Measurements from ENCODE around the gene NARS2. TPM values are rescaled to one million over a fixed set of nuclear protein-coding genes. Genes with fewer than 3 reads are reported as not detected.

Gene NARS2
- total RNA-seq, 1 experiment from 2014 or later, result 33.2 TPM

GRCh38 chr11:78446210-78446609 lies 128.5 kb downstream of the NARS2 start:
- no peak for DNase-seq (ENCODE audit: extremely low read depth, low read depth)

GRCh38 chr11:78444726-78445125 lies 129.9 kb downstream of the NARS2 start:
- no peak for DNase-seq (ENCODE audit: extremely low read depth, low read depth)

GRCh38 chr11:78441956-78442355 lies 132.7 kb downstream of the NARS2 start:
- no peak for DNase-seq (ENCODE audit: extremely low read depth, low read depth)

DNA sequence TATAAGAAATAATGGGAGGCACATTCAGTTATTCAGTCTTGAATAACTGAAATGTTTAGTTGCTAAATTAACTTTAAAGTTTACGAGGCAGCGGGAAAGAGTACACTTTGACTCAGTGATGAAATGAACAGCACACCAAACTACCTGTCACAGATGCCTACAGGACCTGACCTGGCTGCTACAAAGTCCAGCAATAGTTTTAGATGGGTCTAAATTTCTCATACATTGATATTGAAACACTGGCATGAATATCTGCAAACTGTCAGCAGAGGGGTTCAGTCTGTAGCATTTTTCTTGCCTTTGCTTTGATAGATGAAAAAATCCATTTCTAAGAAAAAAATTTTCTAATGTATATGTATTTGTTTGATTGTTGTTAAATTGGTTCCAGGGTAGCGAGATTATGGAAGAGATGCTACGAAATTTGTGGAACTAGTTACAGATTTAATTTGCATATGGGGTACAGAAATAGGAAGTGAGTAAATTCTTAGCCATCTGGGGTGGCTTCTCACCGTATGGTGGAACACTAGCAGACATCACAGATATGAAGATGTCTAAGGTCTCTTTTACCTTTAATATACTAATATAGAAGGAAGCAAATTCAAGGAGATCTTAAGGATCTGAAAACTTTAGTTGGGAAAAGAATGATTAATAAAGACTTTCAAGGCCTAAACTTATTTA lies 136.2 kb downstream of the NARS2 start:
- no peak for DNase-seq (ENCODE audit: extremely low read depth, low read depth)

DNA sequence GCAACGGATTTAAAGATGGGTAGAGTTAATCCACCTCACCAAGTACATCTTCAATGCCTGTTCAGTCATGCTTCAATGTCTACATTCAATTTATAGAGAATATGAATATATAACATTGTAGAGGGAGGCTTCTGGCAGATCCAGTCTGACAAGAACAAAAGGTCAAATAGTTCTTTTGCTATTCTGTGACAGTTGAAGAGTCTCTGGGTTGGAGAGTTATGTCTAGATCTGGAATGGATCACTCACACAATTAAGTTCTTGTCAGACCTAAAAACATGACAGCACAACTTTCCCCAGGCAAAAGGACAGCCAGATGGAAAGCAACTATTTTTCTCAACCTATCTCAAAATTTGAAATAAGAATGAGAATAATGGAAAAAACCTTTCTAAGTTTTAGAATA lies 141.7 kb downstream of the NARS2 start:
- no peak for DNase-seq (ENCODE audit: extremely low read depth, low read depth)

DNA sequence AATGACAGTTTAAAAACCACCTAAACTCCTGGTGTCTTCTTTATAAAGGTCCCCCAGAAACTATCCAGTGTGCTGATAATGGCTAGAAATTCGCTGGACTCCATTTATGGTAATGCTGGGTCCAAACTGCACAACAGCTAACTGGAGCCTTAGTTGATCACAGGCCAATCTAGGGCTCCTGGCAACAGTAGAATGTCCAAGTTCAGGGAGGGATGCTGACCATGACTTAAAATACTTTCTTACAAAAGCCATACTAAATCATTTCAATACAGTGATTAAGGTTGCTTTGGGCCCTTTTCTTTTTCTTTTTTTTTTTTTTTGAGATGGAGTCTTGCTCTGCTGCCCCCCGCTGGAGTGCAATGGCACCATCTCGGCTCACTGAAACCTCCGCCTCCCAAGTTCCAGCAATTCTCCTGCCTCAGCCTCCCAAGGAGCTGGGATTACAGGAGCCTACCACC lies 142.6 kb downstream of the NARS2 start:
- DNase-seq (ENCODE audit: extremely low read depth, low read depth), result no peak

- DNase-seq (ENCODE audit: extremely low read depth, low read depth), result no peak
Measured at GRCh38 chr11:78429660-78430059, 145.0 kb downstream of the NARS2 start.

DNA sequence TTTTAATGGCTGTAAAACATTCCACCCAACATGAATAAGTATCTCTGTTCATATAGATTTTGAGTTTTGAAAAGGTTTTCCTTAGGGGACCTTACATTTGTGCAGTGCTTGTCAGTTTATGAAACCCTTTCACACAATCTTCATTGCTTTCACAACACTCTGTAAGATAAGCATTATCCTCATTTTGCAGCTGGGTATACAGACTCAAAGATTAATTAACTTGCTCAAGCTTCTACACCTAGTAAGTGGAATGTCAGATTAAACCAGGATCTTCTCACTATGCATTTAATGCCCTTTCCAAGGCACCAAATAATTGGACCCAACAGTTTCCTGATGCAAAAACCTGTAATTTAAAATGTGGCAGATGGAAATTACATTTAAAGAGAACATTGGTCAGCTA lies 145.5 kb downstream of the NARS2 start:
- DNase-seq (ENCODE audit: extremely low read depth, low read depth), result no peak

GRCh38 chr11:78428773-78429172 lies 145.9 kb downstream of the NARS2 start:
- DNase-seq (ENCODE audit: extremely low read depth, low read depth), result no peak

GRCh38 chr11:78428266-78428636 lies 146.4 kb downstream of the NARS2 start:
- no peak for DNase-seq (ENCODE audit: extremely low read depth, low read depth)

DNA sequence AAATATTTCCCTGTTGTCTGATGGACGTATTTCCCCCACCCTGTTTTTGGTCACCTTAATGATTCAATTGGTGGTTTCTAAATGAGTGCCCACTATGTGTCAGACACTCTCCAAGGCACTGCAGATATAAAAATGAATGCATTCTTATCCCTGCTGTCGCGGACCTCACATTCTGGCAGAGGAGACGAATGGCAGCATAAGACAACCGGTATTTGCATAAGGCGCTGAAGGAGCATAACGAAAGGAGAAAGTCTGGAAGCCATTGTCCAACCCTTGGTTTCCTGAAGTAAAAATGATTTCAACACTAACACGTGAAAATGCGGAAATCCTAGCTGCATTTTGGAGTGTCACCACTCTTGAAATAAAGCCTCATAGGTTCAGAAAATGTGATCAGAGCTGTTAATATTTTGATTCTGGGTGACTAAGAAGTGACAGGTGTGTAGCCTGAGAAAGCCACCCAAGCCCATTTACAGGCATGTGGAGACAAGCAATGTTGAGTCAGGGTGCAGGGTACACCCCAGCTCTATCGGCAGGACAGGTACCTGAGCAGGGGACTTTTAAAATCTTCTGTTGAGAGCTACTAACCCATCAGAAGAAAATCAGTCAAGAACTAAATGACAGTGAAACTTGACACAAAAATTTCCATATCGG lies 146.9 kb downstream of the NARS2 start:
- no peak for DNase-seq (ENCODE audit: extremely low read depth, low read depth)

DNA sequence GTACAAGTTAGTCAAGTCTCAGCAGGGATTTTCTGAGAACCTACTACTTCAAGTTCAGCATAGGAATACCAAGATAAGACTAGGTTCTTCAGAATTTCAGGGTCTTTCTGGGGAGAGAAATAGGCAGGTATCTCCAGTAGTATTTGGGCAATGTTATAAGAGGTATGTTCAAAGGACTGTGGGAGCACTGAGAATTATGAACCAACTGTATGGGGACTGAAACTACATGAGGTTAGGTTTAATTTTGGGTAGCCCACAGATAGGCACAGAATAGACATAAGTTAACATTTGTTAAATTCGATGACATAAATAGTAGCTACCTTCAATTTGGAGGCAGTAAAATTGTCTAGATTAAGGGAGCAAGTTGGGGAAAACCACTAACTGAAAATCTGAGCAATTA lies 147.8 kb downstream of the NARS2 start:
- DNase-seq (ENCODE audit: extremely low read depth, low read depth), result no peak

DNA sequence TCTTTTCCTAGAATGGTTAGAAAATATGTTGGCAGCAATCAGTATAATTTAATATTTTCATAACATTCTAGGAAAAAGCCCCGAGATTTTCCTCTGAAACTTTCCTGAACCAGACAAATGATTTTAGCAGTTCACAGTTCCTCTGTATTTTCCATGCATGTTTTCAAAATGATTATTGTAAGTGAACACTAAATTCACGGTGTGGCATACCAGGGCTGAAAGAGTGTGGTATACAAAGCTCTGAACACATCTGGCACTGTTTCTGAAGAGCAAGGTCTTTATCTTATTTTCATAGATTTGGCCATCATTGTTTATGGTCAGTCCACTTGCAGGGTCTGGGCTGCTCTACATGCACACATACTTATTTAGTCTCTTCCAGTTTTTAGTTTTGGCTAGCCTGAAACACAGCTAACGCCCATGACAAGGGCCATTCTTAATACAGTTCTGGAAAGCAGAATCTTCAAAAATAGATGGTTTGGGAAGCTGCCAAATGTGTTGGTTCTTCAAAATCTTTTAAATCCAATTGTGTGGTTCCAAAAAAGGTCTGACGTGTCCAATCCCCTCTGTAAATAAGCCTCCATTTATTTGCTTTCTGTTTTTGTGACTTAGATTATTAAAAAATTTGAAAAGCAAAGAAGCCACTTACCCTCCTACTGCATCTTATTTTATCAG lies 149.1 kb downstream of the NARS2 start:
- DNase-seq (ENCODE audit: extremely low read depth, low read depth), result no peak

GRCh38 chr11:78424334-78425270 lies 150.1 kb downstream of the NARS2 start:
- no peak for DNase-seq (ENCODE audit: extremely low read depth, low read depth)

DNA sequence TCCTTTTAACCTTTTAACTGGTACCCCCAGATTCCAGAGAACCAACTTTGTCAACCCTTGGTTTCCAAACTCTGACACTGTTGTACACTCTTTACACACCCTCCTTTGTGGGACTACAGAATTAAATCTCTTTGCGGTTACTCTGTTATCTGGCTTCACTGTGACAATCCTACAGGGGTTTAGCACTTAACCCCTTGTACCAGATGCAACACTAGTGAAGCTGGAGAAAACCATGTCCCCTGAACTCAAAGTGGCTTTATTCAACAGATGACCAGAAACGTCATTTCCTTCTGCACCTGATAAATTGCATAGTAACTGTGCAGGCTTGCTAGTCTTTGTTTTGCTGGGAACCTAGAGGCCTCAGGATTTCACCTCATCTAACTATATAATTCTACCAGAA lies 151.4 kb downstream of the NARS2 start:
- DNase-seq (ENCODE audit: extremely low read depth, low read depth), result no peak

DNA sequence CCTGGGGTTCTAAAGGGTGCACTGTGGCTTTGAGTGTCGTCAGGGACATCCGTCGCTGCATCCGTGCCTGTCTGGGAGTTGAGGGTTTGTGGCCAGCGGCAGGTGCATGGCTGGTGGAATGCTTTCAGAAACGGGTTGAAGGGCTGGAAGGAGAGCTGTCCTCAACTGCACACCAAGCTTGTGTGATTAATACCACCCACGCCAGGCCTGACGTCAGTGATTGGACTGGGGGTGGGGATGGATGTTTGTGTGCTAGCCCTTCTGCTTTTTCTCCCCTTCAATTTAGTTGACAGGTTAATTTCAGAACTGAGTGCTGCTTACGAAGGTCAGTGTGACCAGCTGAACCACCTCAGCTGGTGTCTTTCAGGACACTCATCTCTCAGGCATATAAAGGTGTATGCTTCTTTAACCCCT lies 153.9 kb downstream of the NARS2 start:
- DNase-seq (ENCODE audit: extremely low read depth, low read depth), result no peak

DNA sequence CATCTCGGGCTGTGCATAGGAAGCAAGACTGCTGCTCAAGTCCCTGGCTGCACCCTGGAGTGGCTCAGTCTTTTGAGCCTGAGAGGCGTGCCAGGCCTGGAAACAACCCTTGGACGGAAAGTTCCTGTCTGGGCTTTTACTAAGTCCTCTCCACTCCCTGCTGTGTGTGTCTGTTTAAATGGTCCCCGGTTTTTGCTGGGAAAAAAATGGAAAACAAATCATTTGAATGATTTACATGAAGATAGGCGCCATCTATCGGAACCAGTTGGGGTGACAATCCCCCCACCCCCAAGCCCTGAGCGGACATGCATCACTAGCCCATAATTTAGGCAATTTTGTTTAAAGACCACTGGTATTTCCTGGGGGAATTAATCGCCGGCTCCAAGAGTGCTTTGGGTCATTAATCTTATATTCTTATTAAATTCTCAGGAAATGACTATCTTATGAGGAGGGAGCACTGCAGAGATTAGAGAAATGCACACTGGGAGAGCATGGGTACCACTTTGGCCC lies 154.4 kb downstream of the NARS2 start:
- no peak for DNase-seq (ENCODE audit: extremely low read depth, low read depth)

GRCh38 chr11:78419327-78419726 lies 155.3 kb downstream of the NARS2 start:
- no peak for DNase-seq (ENCODE audit: extremely low read depth, low read depth)

DNA sequence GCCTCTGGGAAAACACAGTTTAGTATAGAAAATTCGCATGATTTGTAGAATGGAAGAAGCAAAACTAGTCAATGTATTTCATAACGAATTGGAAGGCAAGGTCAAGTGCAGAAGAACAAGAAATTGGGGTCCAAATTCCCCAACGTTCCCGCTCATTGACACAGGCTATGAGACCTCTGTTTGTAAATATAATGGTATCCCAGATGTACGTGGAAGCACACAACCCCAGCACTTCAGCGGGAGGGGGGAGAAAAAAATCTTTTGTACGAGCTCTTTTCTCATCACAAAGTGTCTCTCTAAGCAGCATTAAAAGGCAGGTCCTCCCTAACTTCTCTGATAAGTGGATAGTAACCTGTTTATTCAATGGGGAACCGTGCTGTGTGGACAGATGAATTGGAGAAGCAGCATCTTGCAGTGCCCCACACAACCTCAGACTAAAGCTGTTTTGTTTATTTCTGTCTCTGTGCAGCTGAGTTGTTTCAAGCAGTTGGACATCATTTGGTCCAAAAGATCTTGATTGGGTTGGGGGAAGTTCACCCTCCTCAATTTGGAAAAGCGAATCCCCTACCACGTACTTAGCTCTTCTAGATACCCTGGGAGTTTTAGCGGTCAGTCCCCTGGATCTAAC lies 156.0 kb downstream of the NARS2 start:
- no peak for DNase-seq (ENCODE audit: extremely low read depth, low read depth)

DNA sequence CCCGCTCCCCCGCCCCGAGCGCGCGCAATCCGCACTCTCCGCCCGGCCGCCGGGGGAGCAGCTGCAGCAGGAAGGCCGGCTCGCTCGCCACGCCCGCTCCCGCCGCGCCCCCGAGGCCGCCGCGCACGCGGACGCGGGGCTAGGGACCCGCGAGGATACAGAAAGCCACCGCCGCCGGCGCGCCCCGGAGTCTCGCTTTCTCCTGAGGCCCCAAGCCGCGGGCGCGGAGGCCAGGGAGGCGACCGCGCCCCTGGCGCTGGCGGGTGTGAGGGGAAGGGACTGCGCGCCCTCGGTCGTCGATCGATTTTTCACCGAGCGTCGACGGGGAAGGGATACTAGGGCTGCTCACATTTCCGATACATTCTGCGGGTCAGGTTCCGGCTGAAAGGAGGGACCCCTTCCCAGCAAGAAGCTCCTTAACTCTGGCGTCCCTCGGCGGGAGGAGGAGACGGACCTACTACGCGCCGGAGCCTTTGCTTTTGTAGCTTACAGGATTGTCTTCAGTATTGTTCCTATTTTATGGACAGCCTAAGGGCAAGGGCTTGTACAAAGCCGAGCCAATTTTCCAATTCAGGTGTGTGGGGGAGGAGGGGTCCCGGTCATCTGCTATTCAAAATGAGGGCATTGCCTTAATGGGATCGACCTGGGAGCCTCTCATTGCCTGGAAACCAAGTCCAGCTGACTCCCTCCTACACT lies 156.6 kb downstream of the NARS2 start:
- DNase-seq (ENCODE audit: extremely low read depth, low read depth), result peak; percentile 50
